OCI-LY7 (cell line): ENCODE data around the gene FGD5. TPM values are rescaled to one million over a fixed set of nuclear protein-coding genes. Genes with fewer than 3 reads are reported as not detected.

Experiments used
- BruUV-seq: library from RNA; stranded (reverse); fragments of 400-500 nt; replicated peaks from 2 replicates; lab custom pipeline; 2021; lab: Mats Ljungman, UMichigan
- CTCF ChIA-PET: fragments of 300-600 bp; sonication (Branson Sonifier 250); formaldehyde crosslinking; loops from one replicate; lab custom pipeline; 2022; ENCODE audit warnings: antibody characterized with exemption; ENCODE audit not compliant: unreplicated experiment; lab: Charles Lee
- POLR2A ChIA-PET: fragments of 300-600 bp; sonication (Branson Sonifier 250); formaldehyde crosslinking; loops from one replicate; lab custom pipeline; 2022; ENCODE audit warnings: antibody characterized with exemption; lab: Charles Lee
- DNase-seq: peaks from one replicate; pipeline ENCODE4 v3.0.0-alpha.2; 2015; ENCODE audit warnings: low spot score
- H2AFZ ChIP-seq: fragments of 200-600 bp; sonication (generic), shearing (Covaris generic); 2 replicates; pipeline ENCODE4 v1.6.1; 2014; ENCODE audit warnings: mild to moderate bottlenecking, antibody characterized with exemption, low read length, moderate library complexity
- H3K27ac ChIP-seq: fragments of 200-600 bp; sonication (generic); 2 replicates; pipeline ENCODE4 v1.5.1; 2014; ENCODE audit warnings: mixed run types, low read depth, mild to moderate bottlenecking, moderate library complexity, low read length, inconsistent platforms; ENCODE audit not compliant: poor library complexity, severe bottlenecking
- H3K36me3 ChIP-seq: fragments of 200-600 bp; sonication (generic); 2 replicates; pipeline ENCODE4 v1.6.1; 2014; ENCODE audit warnings: mild to moderate bottlenecking, antibody characterized with exemption, low read length, moderate library complexity, mixed read lengths; ENCODE audit not compliant: insufficient read depth
- H3K4me1 ChIP-seq: fragments of 200-600 bp; sonication (generic); 2 replicates; pipeline ENCODE4 v1.5.1; 2014; ENCODE audit warnings: mild to moderate bottlenecking, low read length; ENCODE audit not compliant: insufficient read depth, poor library complexity, severe bottlenecking
- H3K4me2 ChIP-seq: fragments of 200-600 bp; sonication (generic); 2 replicates; pipeline ENCODE4 v1.6.1; 2014; ENCODE audit warnings: mild to moderate bottlenecking, low read length
- H3K4me3 ChIP-seq: fragments of 200-600 bp; sonication (generic); 2 replicates; pipeline ENCODE4 v1.5.1; 2014; ENCODE audit warnings: mild to moderate bottlenecking, low read depth, low read length; ENCODE audit not compliant: poor library complexity, severe bottlenecking
- H3K79me2 ChIP-seq: fragments of 200-600 bp; sonication (generic); 2 replicates; pipeline ENCODE4 v1.6.1; 2016; ENCODE audit warnings: low read depth, mild to moderate bottlenecking, low read length, moderate library complexity, mixed read lengths; ENCODE audit not compliant: insufficient read depth
- H3K9me2 ChIP-seq: fragments of 200-600 bp; sonication (generic); 2 replicates; pipeline ENCODE4 v1.6.1; 2016; ENCODE audit warnings: mild to moderate bottlenecking, low read length, mixed read lengths; ENCODE audit not compliant: insufficient read depth
- H3K9me3 ChIP-seq: fragments of 200-600 bp; sonication (generic); 2 replicates; pipeline ENCODE4 v1.6.1; 2014; ENCODE audit warnings: mild to moderate bottlenecking, mixed run types, low read length, mixed read lengths
- H4K20me1 ChIP-seq: fragments of 200-600 bp; sonication (generic); 2 replicates; pipeline ENCODE4 v1.6.1; 2014; ENCODE audit warnings: mild to moderate bottlenecking, antibody characterized with exemption, low read length, moderate library complexity, mixed read lengths; ENCODE audit not compliant: insufficient read depth
- CTCF ChIP-seq: fragments of 200-600 bp; sonication (generic); conservative IDR thresholded peaks from 2 replicates; pipeline ENCODE4 v1.5.1; 2014; ENCODE audit warnings: mild to moderate bottlenecking, antibody characterized with exemption, low read length, moderate library complexity, mixed read lengths
- EZH2phosphoT487 ChIP-seq: fragments of 200-600 bp; sonication (generic); IDR thresholded peaks from 2 replicates; pipeline ENCODE4 v1.6.1; 2018; ENCODE audit warnings: low read depth, borderline replicate concordance, mild to moderate bottlenecking, mixed run types, antibody characterized with exemption, low read length, moderate library complexity, mixed read lengths
- intact Hi-C: fragments of 100-400 bp; cut with micrococcal nuclease; formaldehyde crosslinking; loops from one replicate; pipeline ENCODE4 v1.10.0; 2022; ENCODE audit not compliant: unreplicated experiment
- total RNA-seq, 2 experiments: library from RNA; depleted of rRNA in 1 of 2; stranded (reverse); fragments of >200 nt in 1 of 2; shearing (Covaris generic) in 1 of 2; gene quantifications; 2 replicates each; pipeline ENCODE4 v1.2.3, GENCODE V29; 2014 to 2022

The FGD5 gene
- total RNA-seq, 2 experiments from 2014 or later, result 0.09 to 0.21 TPM

- POLR2A ChIA-PET, result no interaction called here
- TF ChIP-seq CTCF (no peak), EZH2phosphoT487 (no peak)
- H4K20me1 ChIP-seq, result no peaks in the 10 kb centered on the region
- BruUV-seq, result no TSS peak
- no peaks in the 10 kb centered on the region for H3K4me1 ChIP-seq
- no peak overlapping the region for H3K27ac ChIP-seq
- no peak overlapping the region for H3K4me3 ChIP-seq
- H3K9me3 ChIP-seq, result no peaks in the 10 kb centered on the region
- H2AFZ ChIP-seq, result no peak overlapping the region
- no peaks in the 10 kb centered on the region for H3K79me2 ChIP-seq
- H3K4me2 ChIP-seq, result no peak overlapping the region
- intact Hi-C loops, result loop anchor here (5.0 kb wide), 3 partner anchors 78 to 168 kb away; partner anchors contain the start of gene RBSN
- H3K36me3 ChIP-seq, result no peaks in the 10 kb centered on the region
- no peaks in the 10 kb centered on the region for H3K9me2 ChIP-seq
- no peak for DNase-seq
- CTCF ChIA-PET, result no interaction called here
These were observed 110.7 kb downstream of the FGD5 start for GRCh38 chr3:14929310-14930074.

- no TSS peak for BruUV-seq
- no peak for DNase-seq
- CTCF ChIA-PET, result interaction anchor here (0.6 to 1.4 kb wide), 2 partner anchors 13 to 223 kb away, joined by 3 to 4 read pairs; no protein-coding TSS in a partner anchor
- Histone ChIP-seq H2AFZ (no peak overlapping the region), H4K20me1 (no peaks in the 10 kb centered on the region), H3K4me1 (no peaks in the 10 kb centered on the region), H3K4me2 (no peak overlapping the region), H3K36me3 (no peaks in the 10 kb centered on the region), H3K9me2 (no peaks in the 10 kb centered on the region), H3K9me3 (no peaks in the 10 kb centered on the region), H3K4me3 (no peak overlapping the region), H3K79me2 (no peaks in the 10 kb centered on the region), H3K27ac (no peak overlapping the region)
- TF ChIP-seq EZH2phosphoT487 (no peak), CTCF (no peak)
- intact Hi-C loops, result no loop called here
- POLR2A ChIA-PET, result interaction anchor here (0.6 kb wide), 1 partner anchor 126 kb away, joined by 3 read pairs; no protein-coding TSS in a partner anchor
These were observed 115.2 kb downstream of the FGD5 start for GRCh38 chr3:14933820-14934425.
